HCT116 (cell line): Measurements from ENCODE around the gene UBE2J2. TPM values are rescaled to one million over a fixed set of nuclear protein-coding genes. Genes with fewer than 3 reads are reported as not detected.

Experiments used
- ATAC-seq: fragments of 200-7000 bp; cut with Tn5 transposase; 2 replicates; pipeline ENCODE4 v1.9.1; 2020; ENCODE audit warnings: mild to moderate bottlenecking, moderate library complexity
- BruUV-seq: library from RNA; stranded (reverse); fragments of 400-500 nt; replicated peaks from 2 replicates; lab custom pipeline; 2021; lab: Mats Ljungman, UMichigan
- CTCF ChIA-PET: fragments of 300-600 bp; sonication (Branson Sonifier 250); formaldehyde crosslinking; loops from one replicate; lab custom pipeline; 2021; ENCODE audit warnings: antibody characterized with exemption; lab: Charles Lee
- POLR2A ChIA-PET: fragments of 300-600, 350-600 bp; sonication (Branson Sonifier 250); formaldehyde crosslinking; loops from one replicate; lab custom pipeline; 2021; ENCODE audit warnings: antibody characterized with exemption; lab: Charles Lee
- RAD21 ChIA-PET, 2 experiments: fragments of 300-600 bp; sonication (Branson Sonifier 250); formaldehyde crosslinking; loops; one replicate each; lab custom pipeline; 2023; ENCODE audit warnings: low total read pairs in 2 of 2; ENCODE audit not compliant: uncharacterized antibody in 2 of 2, unreplicated experiment in 2 of 2, low non-redundant PET in 1 of 2; lab: Charles Lee
- DNase-seq: peaks from one replicate; pipeline ENCODE4 v3.0.0-alpha.2; 2010; ENCODE audit warnings: low read depth, low spot score
- H2AFZ ChIP-seq: fragments of 200-600 bp; shearing (Covaris generic), sonication (generic); 2 replicates; pipeline ENCODE4 v1.6.1; 2017; ENCODE audit warnings: low read depth, mixed run types, mixed read lengths, antibody characterized with exemption, low read length; ENCODE audit not compliant: poor library complexity, severe bottlenecking
- H3K27ac ChIP-seq: 2 replicates; pipeline ENCODE4 v1.5.1; 2012; ENCODE audit warnings: low read depth, low read length
- H3K27me3 ChIP-seq: fragments of 200-600 bp; sonication (generic); 2 replicates; pipeline ENCODE4 v1.6.1; 2016; ENCODE audit warnings: mixed run types, low read length, mixed read lengths; ENCODE audit not compliant: insufficient read depth
- H3K36me3 ChIP-seq, 2 experiments: fragments of 200-500 bp in 1 of 2; fragments of 200-600 bp in 1 of 2; sonication (Bioruptor generic) in 1 of 2; sonication (generic) in 1 of 2; 2 replicates each; pipeline versions ENCODE4 v1.5.1 to v1.6.1; 2014 to 2016; ENCODE audit warnings: low read length in 2 of 2, inconsistent platforms in 1 of 2, mixed read lengths in 1 of 2, mixed run types in 1 of 2; ENCODE audit not compliant: insufficient read depth in 2 of 2, control insufficient read depth in 1 of 2
- H3K4me1 ChIP-seq, 2 experiments: fragments of 200-600 bp in 1 of 2; sonication (generic) in 1 of 2; 2 replicates each; pipeline versions ENCODE4 v1.5.1 to v1.6.1; 2012 to 2017; ENCODE audit warnings: low read length in 2 of 2, inconsistent platforms in 1 of 2, mild to moderate bottlenecking in 1 of 2, mixed read lengths in 1 of 2, mixed run types in 1 of 2, moderate library complexity in 1 of 2; ENCODE audit not compliant: insufficient read depth in 2 of 2, control insufficient read depth in 1 of 2
- H3K4me2 ChIP-seq: fragments of 200-600 bp; sonication (generic); 2 replicates; pipeline ENCODE4 v1.6.1; 2017; ENCODE audit warnings: mixed run types, low read length, mixed read lengths
- H3K4me3 ChIP-seq, 2 experiments: fragments of 200-600 bp in 1 of 2; sonication (generic) in 1 of 2; replicated peaks in 1 of 2; 2 replicates each; pipeline ENCODE4 v1.5.1; 2011 to 2016; ENCODE audit warnings: low read length in 2 of 2, control low read depth in 1 of 2, low read depth in 1 of 2, mild to moderate bottlenecking in 1 of 2, mixed read lengths in 1 of 2, mixed run types in 1 of 2
- H3K79me2 ChIP-seq: fragments of 200-600 bp; sonication (generic); 2 replicates; pipeline ENCODE4 v1.6.1; 2017; ENCODE audit warnings: mild to moderate bottlenecking, mixed run types, low read length, moderate library complexity, mixed read lengths; ENCODE audit not compliant: insufficient read depth
- H3K9ac ChIP-seq: fragments of 200-600 bp; sonication (generic); 2 replicates; pipeline ENCODE4 v1.6.1; 2016; ENCODE audit warnings: low read length, mixed read lengths
- H3K9me2 ChIP-seq: fragments of 200-600 bp; sonication (generic), shearing (Covaris generic); 2 replicates; pipeline ENCODE4 v1.6.1; 2017; ENCODE audit warnings: mixed run types, mild to moderate bottlenecking, moderate library complexity; ENCODE audit not compliant: insufficient read depth
- H3K9me3 ChIP-seq, 2 experiments: fragments of 200-500 bp in 1 of 2; fragments of 200-600 bp in 1 of 2; sonication (Bioruptor generic) in 1 of 2; sonication (generic) in 1 of 2; 2 replicates each; pipeline ENCODE4 v1.6.1; 2014 to 2017; ENCODE audit warnings: low read length in 2 of 2, mixed read lengths in 2 of 2, inconsistent platforms in 1 of 2, low read depth in 1 of 2, mild to moderate bottlenecking in 1 of 2, mixed run types in 1 of 2, moderate library complexity in 1 of 2; ENCODE audit not compliant: control insufficient read depth in 1 of 2, insufficient read depth in 1 of 2
- H4K20me1 ChIP-seq: fragments of 200-600 bp; sonication (generic), shearing (Covaris generic); 2 replicates; pipeline ENCODE4 v1.6.1; 2017; ENCODE audit warnings: mixed run types, mild to moderate bottlenecking, moderate library complexity; ENCODE audit not compliant: insufficient read depth
- CBX3 ChIP-seq: IDR thresholded peaks from 2 replicates; pipeline ENCODE4 v1.6.1; 2012; ENCODE audit warnings: low read depth
- ELF1 ChIP-seq: IDR thresholded peaks from 2 replicates; pipeline ENCODE4 v1.6.1; 2012; ENCODE audit warnings: low read depth, borderline replicate concordance
- EZH2 ChIP-seq: fragments of 200-600 bp; sonication (generic); IDR thresholded peaks from 2 replicates; pipeline ENCODE4 v1.6.1; 2017; ENCODE audit warnings: antibody characterized with exemption, mixed run types
- JUND ChIP-seq: IDR thresholded peaks from 2 replicates; pipeline ENCODE4 v1.6.1; 2012
- RAD21 ChIP-seq: IDR thresholded peaks from 2 replicates; pipeline ENCODE4 v1.6.1; 2012; ENCODE audit warnings: low read depth, mild to moderate bottlenecking
- TCF7L2 ChIP-seq: IDR thresholded peaks from 2 replicates; pipeline ENCODE4 v1.7.0; 2011; ENCODE audit warnings: borderline replicate concordance, inconsistent platforms; ENCODE audit not compliant: insufficient read depth, insufficient read length; ENCODE audit errors: extremely low read depth
- ZFX ChIP-seq: fragments of 450-650 bp; IDR thresholded peaks from 2 replicates; pipeline ENCODE4 v1.6.1; 2017
- intact Hi-C: fragments of 100-400 bp; cut with micrococcal nuclease; formaldehyde crosslinking; loops from 2 replicates; pipeline ENCODE4 v1.10.0; 2022
- total RNA-seq: library from RNA; stranded (reverse); gene quantifications from one replicate; pipeline ENCODE4 v1.2.1, GENCODE V29; 2021; ENCODE audit not compliant: unreplicated experiment
- TF ChIP-seq, protein P1 (sequence below): IDR thresholded peaks from 2 replicates; pipeline ENCODE4 v1.6.1; 2012
- TF ChIP-seq, protein P2 (sequence below): IDR thresholded peaks from 2 replicates; pipeline ENCODE4 v1.6.1; 2012; ENCODE audit warnings: low read depth
- TF ChIP-seq, protein P3 (sequence below): IDR thresholded peaks from 2 replicates; pipeline ENCODE4 v1.6.1; 2011; ENCODE audit warnings: mild to moderate bottlenecking, low read length, moderate library complexity; ENCODE audit not compliant: insufficient replicate concordance; ENCODE audit errors: extremely low read depth
- TF ChIP-seq, protein P4 (sequence below), 3 experiments: fragments of 200-600 bp in 1 of 3; sonication (generic) in 1 of 3; IDR thresholded peaks in 2 of 3; conservative IDR thresholded peaks in 1 of 3; 2 replicates each; pipeline ENCODE4 v1.5.1; 2012 to 2017; ENCODE audit warnings: low read depth in 2 of 3, low read length in 2 of 3, antibody characterized with exemption in 1 of 3, borderline replicate concordance in 1 of 3, control low read depth in 1 of 3, mild to moderate bottlenecking in 1 of 3, mixed read lengths in 1 of 3, mixed run types in 1 of 3, moderate library complexity in 1 of 3; ENCODE audit not compliant: insufficient read depth in 1 of 3

UBE2J2 gene
- total RNA-seq, 1 experiment from 2014 or later: 67.7 TPM

DNA sequence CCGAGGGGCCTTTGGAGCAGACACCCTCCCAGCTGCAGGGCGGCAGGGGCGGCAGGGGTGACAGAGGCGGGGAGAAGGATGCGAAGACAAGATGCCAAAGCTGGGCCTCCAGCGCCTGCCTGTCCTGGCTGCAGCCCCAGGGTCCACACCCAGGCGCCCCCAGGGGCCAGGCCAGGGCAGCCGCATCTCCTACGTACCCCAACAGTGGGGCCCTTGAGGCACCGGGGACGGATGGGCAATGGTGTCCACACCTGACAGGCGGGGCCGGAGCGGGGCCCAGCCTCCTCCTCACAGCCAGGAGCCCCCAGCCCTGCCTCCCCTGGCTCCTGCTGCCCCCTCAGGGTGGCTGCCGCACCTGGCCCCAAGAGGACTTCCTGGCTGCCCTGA, 34.4 kb downstream of the UBE2J2 start:
- Histone ChIP-seq H3K9me3 (no peaks in the 10 kb centered on the region), H3K79me2 (peaks cover 5% of the 10 kb centered on the region; the same call in 1 of the 2 replicates), H3K9me2 (no peaks in the 10 kb centered on the region), H2AFZ (no peak overlapping the region), H3K4me3 (no peak overlapping the region), H3K9ac (no peak overlapping the region), H3K27ac (no peak overlapping the region), H4K20me1 (no peaks in the 10 kb centered on the region), H3K27me3 (no peaks in the 10 kb centered on the region), H3K4me1 (peaks cover 9 to 24% of the 10 kb centered on the region in 2 experiments; a peak in 3 of 4 replicates), H3K36me3 (no peaks in the 10 kb centered on the region), H3K4me2 (no peak overlapping the region)
- DNase-seq: no peak
- no peak for TF ChIP-seq ELF1
- no peak for TF ChIP-seq JUND
- no peak for TF ChIP-seq TCF7L2
- no peak for TF ChIP-seq RAD21
- ATAC-seq: no peak
- intact Hi-C loops: no loop called here
- CTCF ChIA-PET: no interaction called here
- no TSS peak for BruUV-seq
- POLR2A ChIA-PET: no interaction called here
- RAD21 ChIA-PET: interaction anchor here in 1 of 2 experiments (0.8 kb wide), 1 partner anchor 63 kb away, joined by 3 read pairs; no protein-coding TSS in a partner anchor

DNA sequence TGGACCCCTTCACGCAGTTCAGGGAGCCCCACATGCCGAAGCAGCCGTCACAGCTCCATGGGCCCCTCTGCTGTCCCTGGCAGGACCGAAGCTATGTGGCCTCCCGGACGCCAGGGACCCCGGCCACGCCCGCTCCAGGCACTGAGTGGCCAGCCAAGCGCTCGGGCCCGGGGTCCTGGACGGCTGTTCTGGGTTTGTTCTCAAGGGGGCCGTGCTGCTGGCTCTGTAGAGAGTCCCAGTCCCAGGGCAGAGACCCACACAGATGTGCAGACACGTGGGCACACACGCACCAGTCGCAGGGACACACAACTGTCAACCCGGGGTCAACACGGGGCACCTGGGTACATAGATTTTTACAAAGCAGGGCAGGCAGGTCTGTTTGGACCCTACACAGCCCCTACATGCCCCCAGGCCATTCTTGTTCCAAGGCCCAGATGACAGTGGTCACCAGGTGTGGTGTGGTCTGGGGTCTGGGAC, 34.9 kb downstream of the UBE2J2 start:
- no peak overlapping the region for H2AFZ ChIP-seq
- ChIA-PET POLR2A (no interaction called here), CTCF (no interaction called here), RAD21 (interaction anchor here in 1 of 2 experiments (0.8 kb wide), 1 partner anchor 62 kb away, joined by 3 read pairs; no protein-coding TSS in a partner anchor)
- H3K4me1 ChIP-seq: peaks cover 9 to 22% of the 10 kb centered on the region in 2 experiments; a peak in 3 of 4 replicates
- H3K27ac ChIP-seq: peak overlapping the region; percentile 8; the same call in 1 of the 2 replicates
- no peaks in the 10 kb centered on the region for H4K20me1 ChIP-seq
- peaks cover 10% of the 10 kb centered on the region; the same call in 1 of the 2 replicates for H3K79me2 ChIP-seq
- intact Hi-C loops: no loop called here
- H3K9me2 ChIP-seq: no peaks in the 10 kb centered on the region
- ATAC-seq (no peak), DNase-seq (no peak)
- no peaks in the 10 kb centered on the region for H3K27me3 ChIP-seq
- no peaks in the 10 kb centered on the region for H3K36me3 ChIP-seq
- no peak overlapping the region for H3K4me3 ChIP-seq
- no TSS peak for BruUV-seq
- H3K9me3 ChIP-seq: no peaks in the 10 kb centered on the region
- peak overlapping the region; percentile 46; the same call in 1 of the 2 replicates for H3K4me2 ChIP-seq
- no peak overlapping the region for H3K9ac ChIP-seq
- TF ChIP-seq CBX3: no peak
- TF ChIP-seq, protein P1, sequence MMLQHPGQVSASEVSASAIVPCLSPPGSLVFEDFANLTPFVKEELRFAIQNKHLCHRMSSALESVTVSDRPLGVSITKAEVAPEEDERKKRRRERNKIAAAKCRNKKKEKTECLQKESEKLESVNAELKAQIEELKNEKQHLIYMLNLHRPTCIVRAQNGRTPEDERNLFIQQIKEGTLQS: no peak
- no peak for TF ChIP-seq ZFX
- TF ChIP-seq, protein P2, sequence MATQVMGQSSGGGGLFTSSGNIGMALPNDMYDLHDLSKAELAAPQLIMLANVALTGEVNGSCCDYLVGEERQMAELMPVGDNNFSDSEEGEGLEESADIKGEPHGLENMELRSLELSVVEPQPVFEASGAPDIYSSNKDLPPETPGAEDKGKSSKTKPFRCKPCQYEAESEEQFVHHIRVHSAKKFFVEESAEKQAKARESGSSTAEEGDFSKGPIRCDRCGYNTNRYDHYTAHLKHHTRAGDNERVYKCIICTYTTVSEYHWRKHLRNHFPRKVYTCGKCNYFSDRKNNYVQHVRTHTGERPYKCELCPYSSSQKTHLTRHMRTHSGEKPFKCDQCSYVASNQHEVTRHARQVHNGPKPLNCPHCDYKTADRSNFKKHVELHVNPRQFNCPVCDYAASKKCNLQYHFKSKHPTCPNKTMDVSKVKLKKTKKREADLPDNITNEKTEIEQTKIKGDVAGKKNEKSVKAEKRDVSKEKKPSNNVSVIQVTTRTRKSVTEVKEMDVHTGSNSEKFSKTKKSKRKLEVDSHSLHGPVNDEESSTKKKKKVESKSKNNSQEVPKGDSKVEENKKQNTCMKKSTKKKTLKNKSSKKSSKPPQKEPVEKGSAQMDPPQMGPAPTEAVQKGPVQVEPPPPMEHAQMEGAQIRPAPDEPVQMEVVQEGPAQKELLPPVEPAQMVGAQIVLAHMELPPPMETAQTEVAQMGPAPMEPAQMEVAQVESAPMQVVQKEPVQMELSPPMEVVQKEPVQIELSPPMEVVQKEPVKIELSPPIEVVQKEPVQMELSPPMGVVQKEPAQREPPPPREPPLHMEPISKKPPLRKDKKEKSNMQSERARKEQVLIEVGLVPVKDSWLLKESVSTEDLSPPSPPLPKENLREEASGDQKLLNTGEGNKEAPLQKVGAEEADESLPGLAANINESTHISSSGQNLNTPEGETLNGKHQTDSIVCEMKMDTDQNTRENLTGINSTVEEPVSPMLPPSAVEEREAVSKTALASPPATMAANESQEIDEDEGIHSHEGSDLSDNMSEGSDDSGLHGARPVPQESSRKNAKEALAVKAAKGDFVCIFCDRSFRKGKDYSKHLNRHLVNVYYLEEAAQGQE: no peak
- TF ChIP-seq, protein P3, sequence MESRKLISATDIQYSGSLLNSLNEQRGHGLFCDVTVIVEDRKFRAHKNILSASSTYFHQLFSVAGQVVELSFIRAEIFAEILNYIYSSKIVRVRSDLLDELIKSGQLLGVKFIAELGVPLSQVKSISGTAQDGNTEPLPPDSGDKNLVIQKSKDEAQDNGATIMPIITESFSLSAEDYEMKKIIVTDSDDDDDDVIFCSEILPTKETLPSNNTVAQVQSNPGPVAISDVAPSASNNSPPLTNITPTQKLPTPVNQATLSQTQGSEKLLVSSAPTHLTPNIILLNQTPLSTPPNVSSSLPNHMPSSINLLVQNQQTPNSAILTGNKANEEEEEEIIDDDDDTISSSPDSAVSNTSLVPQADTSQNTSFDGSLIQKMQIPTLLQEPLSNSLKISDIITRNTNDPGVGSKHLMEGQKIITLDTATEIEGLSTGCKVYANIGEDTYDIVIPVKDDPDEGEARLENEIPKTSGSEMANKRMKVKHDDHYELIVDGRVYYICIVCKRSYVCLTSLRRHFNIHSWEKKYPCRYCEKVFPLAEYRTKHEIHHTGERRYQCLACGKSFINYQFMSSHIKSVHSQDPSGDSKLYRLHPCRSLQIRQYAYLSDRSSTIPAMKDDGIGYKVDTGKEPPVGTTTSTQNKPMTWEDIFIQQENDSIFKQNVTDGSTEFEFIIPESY: no peak
- TF ChIP-seq, protein P4, sequence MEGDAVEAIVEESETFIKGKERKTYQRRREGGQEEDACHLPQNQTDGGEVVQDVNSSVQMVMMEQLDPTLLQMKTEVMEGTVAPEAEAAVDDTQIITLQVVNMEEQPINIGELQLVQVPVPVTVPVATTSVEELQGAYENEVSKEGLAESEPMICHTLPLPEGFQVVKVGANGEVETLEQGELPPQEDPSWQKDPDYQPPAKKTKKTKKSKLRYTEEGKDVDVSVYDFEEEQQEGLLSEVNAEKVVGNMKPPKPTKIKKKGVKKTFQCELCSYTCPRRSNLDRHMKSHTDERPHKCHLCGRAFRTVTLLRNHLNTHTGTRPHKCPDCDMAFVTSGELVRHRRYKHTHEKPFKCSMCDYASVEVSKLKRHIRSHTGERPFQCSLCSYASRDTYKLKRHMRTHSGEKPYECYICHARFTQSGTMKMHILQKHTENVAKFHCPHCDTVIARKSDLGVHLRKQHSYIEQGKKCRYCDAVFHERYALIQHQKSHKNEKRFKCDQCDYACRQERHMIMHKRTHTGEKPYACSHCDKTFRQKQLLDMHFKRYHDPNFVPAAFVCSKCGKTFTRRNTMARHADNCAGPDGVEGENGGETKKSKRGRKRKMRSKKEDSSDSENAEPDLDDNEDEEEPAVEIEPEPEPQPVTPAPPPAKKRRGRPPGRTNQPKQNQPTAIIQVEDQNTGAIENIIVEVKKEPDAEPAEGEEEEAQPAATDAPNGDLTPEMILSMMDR (IDR thresholded peaks at IDR 0.05 in 2 of 3, conservative IDR thresholded peaks at IDR 0.05 in 1 of 3; ENCODE audit: borderline replicate concordance in 1 of 3, insufficient read depth in 1 of 3, low read depth in 2 of 3, low read length in 2 of 3): no peak
- no peak for TF ChIP-seq TCF7L2
- TF ChIP-seq RAD21: no peak
- no peak for TF ChIP-seq EZH2
